TTC549 (cell line): ENCODE measurements around the gene WAPL.
"Not testable (repeated sequence)": the region's sequence is repeated elsewhere in the genome, so short reads cannot be mapped to it uniquely, and the experiment has no call there.

Source experiments
- FAIRE-seq: peaks from 2 replicates; lab custom pipeline; 2012; peaks lifted over from hg19 to GRCh38; lab: Jason Lieb, UNC

Gene WAPL

GRCh38 chr10:86389109-86389440 lies 132.5 kb downstream of the WAPL start:
- not testable (repeated sequence) for FAIRE-seq

GRCh38 chr10:86388119-86388704 lies 133.4 kb downstream of the WAPL start:
- no peak for FAIRE-seq

DNA sequence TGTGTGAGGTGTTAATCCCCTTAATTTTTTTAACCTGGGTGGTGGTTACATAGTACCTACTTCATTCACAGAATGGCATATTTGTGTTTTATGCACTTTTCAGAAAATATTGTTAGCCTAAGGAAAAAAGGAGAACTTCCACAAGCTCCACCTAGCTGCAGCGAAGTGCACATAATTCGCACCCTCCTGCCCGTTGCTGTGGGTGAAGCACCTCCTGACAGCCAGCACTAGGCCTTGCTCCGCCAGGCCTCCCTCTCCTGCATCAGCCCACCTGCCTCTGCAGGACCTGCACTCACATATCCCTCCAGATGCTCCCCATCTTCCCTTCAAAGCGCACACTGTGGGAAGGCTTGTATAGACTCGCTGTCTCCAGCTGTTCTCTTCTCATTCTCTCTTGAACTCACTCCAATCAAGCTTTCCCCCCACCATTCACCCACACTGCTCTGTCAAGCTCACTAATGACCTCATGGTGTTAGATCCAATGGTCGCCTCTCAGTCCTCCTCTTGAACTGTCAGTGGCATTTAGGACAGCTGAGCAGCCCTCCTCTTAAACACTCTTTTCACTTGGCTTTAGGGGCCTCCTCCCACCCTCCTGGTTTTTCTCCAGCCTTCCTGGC lies 134.3 kb downstream of the WAPL start:
- FAIRE-seq, result no peak

- no peak for FAIRE-seq
Measured at GRCh38 chr10:86385806-86386205, 135.8 kb downstream of the WAPL start.
